Peyer's patch (tissue), 4 donors: ENCODE data around the gene SLC6A18.

Experiments
- CTCF ChIP-seq, 6 experiments: fragments of 450-650 bp in 4 of 6; fragments of 200-600 bp in 2 of 6; sonication (generic) in 1 of 6; IDR thresholded peaks; one replicate each; pipeline ENCODE4 v1.5.1; 2017 to 2019; ENCODE audit warnings: antibody characterized with exemption in 6 of 6, mild to moderate bottlenecking in 3 of 6, moderate library complexity in 1 of 6
- POLR2A ChIP-seq, 2 donors: fragments of 450-650 bp; IDR thresholded peaks; one replicate each; pipeline ENCODE4 v1.5.1; 2017; ENCODE audit warnings: antibody characterized with exemption in 2 of 2, mild to moderate bottlenecking in 2 of 2, moderate library complexity in 2 of 2

DNA sequence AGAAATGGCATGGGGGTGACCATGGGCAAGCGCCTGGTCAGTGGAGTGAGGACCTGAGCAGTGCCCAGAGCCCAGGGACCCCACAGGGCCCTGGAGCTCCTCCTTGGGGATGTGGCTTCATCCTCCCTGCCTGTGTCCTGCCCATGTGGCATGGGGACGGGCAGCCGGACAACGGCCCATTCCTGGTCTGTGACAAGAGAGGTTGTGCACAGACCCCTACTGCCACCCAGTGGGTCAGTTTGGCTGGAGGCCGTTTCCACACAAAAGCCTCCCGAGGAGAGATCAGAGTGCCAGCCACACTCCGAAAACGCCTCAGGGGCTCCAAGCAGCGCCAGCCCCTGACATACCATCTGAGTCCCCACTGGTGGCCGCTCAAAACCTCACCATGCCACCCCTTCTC lies 19.8 kb downstream of the SLC6A18 start:
- TF ChIP-seq CTCF (IDR thresholded peaks at IDR 0.05) (peak in 2 of 6 experiments; percentile 28 to 35), POLR2A (IDR thresholded peaks at IDR 0.05) (no peak)
